H1 (cell line): ENCODE results near the gene LRRC32. TPM values are rescaled to one million over a fixed set of nuclear protein-coding genes. Genes with fewer than 3 reads are reported as not detected.

Source experiments
- CTCF ChIA-PET: fragments of 300-600 bp; sonication (Branson Sonifier 250); formaldehyde crosslinking; loops from one replicate; lab custom pipeline; 2021; ENCODE audit not compliant: partially characterized antibody; lab: Charles Lee
- POLR2A ChIA-PET: fragments of 300-600 bp; sonication (Branson Sonifier 250); formaldehyde crosslinking; loops from one replicate; lab custom pipeline; 2021; ENCODE audit warnings: inconsistent platforms; ENCODE audit not compliant: partially characterized antibody; lab: Charles Lee
- DNase-seq, 2 experiments: peaks; one replicate each; pipeline versions ENCODE4 v3.0.0 to v3.0.0-alpha.2; 2010 to 2022; ENCODE audit warnings: low spot score in 2 of 2, low read depth in 1 of 2, mixed read lengths in 1 of 2
- FAIRE-seq: peaks from 2 replicates; lab custom pipeline; 2011; peaks lifted over from hg19 to GRCh38; lab: Jason Lieb, UNC
- H2AFZ ChIP-seq: 2 replicates; pipeline ENCODE4 v1.8.1; 2012; ENCODE audit warnings: low read length, inconsistent platforms
- H2AK5ac ChIP-seq: 2 replicates; pipeline ENCODE4 v1.6.1; 2013; ENCODE audit warnings: low read depth, low read length
- H2BK120ac ChIP-seq: replicated peaks from 2 replicates; pipeline ENCODE3; 2013; ENCODE audit warnings: low read depth, low read length, inconsistent platforms
- H2BK12ac ChIP-seq: 2 replicates; pipeline ENCODE4 v1.6.1; 2013; ENCODE audit warnings: low read depth, low read length
- H2BK15ac ChIP-seq: 2 replicates; pipeline ENCODE4 v1.6.1; 2013; ENCODE audit warnings: low read length
- H2BK20ac ChIP-seq: 2 replicates; pipeline ENCODE4 v1.6.1; 2013; ENCODE audit warnings: low read length
- H2BK5ac ChIP-seq: 2 replicates; pipeline ENCODE4 v1.6.1; 2013; ENCODE audit warnings: low read depth, low read length
- H3K14ac ChIP-seq: 2 replicates; pipeline ENCODE4 v1.6.1; 2013; ENCODE audit warnings: inconsistent platforms; ENCODE audit not compliant: insufficient read length
- H3K18ac ChIP-seq: 2 replicates; pipeline ENCODE4 v1.6.1; 2013; ENCODE audit warnings: low read length; ENCODE audit errors: extremely low read depth
- H3K23ac ChIP-seq: 2 replicates; pipeline ENCODE4 v1.6.1; 2013; ENCODE audit warnings: inconsistent platforms; ENCODE audit not compliant: insufficient read length
- H3K23me2 ChIP-seq: 2 replicates; pipeline ENCODE4 v1.6.1; 2013; ENCODE audit warnings: low read depth, low read length
- H3K27ac ChIP-seq: 2 replicates; pipeline ENCODE4 v1.6.1; 2011; ENCODE audit warnings: low read depth, low read length, inconsistent platforms
- H3K27me3 ChIP-seq, 4 experiments: replicated peaks in 1 of 4; 1 replicate in 1 of 4; 2 replicates in 3 of 4; pipeline versions ENCODE4 v1.6.1 to v1.8.1; 2011 to 2013; ENCODE audit warnings: low read length in 3 of 4, mild to moderate bottlenecking in 3 of 4, inconsistent platforms in 2 of 4, mixed read lengths in 2 of 4, moderate library complexity in 1 of 4; ENCODE audit not compliant: control insufficient read depth in 3 of 4, insufficient read depth in 3 of 4; ENCODE audit errors: extremely low read depth in 1 of 4
- H3K36me3 ChIP-seq, 4 experiments: 2 replicates each; pipeline versions ENCODE4 v1.6.1 to v1.8.1; 2011 to 2013; ENCODE audit warnings: mild to moderate bottlenecking in 4 of 4, low read length in 3 of 4, moderate library complexity in 2 of 4, control low read depth in 1 of 4, inconsistent platforms in 1 of 4; ENCODE audit not compliant: insufficient read depth in 4 of 4, control insufficient read depth in 2 of 4
- H3K4ac ChIP-seq: replicated peaks from 2 replicates; pipeline ENCODE3; 2013; ENCODE audit warnings: low read length, low read depth, mixed read lengths, inconsistent platforms; ENCODE audit not compliant: insufficient read length
- H3K4me1 ChIP-seq, 4 experiments: replicated peaks in 1 of 4; 1 replicate in 1 of 4; 2 replicates in 3 of 4; pipeline versions ENCODE4 v1.6.1 to v1.8.1; 2011 to 2013; ENCODE audit warnings: low read length in 3 of 4, inconsistent platforms in 2 of 4, mixed read lengths in 1 of 4; ENCODE audit not compliant: insufficient read depth in 4 of 4, control insufficient read depth in 3 of 4
- H3K4me2 ChIP-seq, 2 experiments: 2 replicates each; pipeline versions ENCODE4 v1.6.1 to v1.8.1; 2011 to 2013; ENCODE audit warnings: low read depth in 2 of 2, low read length in 2 of 2, control low read depth in 1 of 2, inconsistent platforms in 1 of 2, mild to moderate bottlenecking in 1 of 2; ENCODE audit not compliant: insufficient read depth in 1 of 2
- H3K4me3 ChIP-seq, 4 experiments: fragments of 200-600, 300-600 bp in 1 of 4; sonication (generic), shearing (Covaris generic), sonication (Bioruptor Twin) in 1 of 4; 2 replicates each; pipeline versions ENCODE4 v1.5.1 to v1.8.1; 2011 to 2016; ENCODE audit warnings: low read length in 4 of 4, low read depth in 3 of 4, control low read depth in 2 of 4, inconsistent platforms in 2 of 4, mild to moderate bottlenecking in 2 of 4, mixed read lengths in 1 of 4, moderate library complexity in 1 of 4; ENCODE audit not compliant: insufficient read depth in 2 of 4; ENCODE audit errors: extremely low read depth in 1 of 4
- H3K56ac ChIP-seq: replicated peaks from 2 replicates; pipeline ENCODE3; 2013; ENCODE audit warnings: low read depth, mild to moderate bottlenecking, mixed read lengths, low read length, inconsistent platforms; ENCODE audit not compliant: insufficient read length
- H3K79me1 ChIP-seq: 2 replicates; pipeline ENCODE4 v1.6.1; 2013; ENCODE audit warnings: low read depth, low read length, control low read depth
- H3K79me2 ChIP-seq, 2 experiments: 2 replicates each; pipeline versions ENCODE4 v1.6.1 to v1.8.1; 2012 to 2013; ENCODE audit warnings: low read length in 2 of 2, mild to moderate bottlenecking in 2 of 2, inconsistent platforms in 1 of 2; ENCODE audit not compliant: insufficient read depth in 2 of 2, control insufficient read depth in 1 of 2
- H3K9ac ChIP-seq, 4 experiments: replicated peaks in 1 of 4; 1 replicate in 1 of 4; 2 replicates in 3 of 4; pipeline versions ENCODE4 v1.6.1 to v1.8.1; 2011 to 2013; ENCODE audit warnings: low read depth in 3 of 4, low read length in 3 of 4, control low read depth in 2 of 4, mild to moderate bottlenecking in 2 of 4, moderate library complexity in 2 of 4, inconsistent platforms in 1 of 4; ENCODE audit errors: extremely low read depth in 1 of 4
- H3K9me3 ChIP-seq, 2 experiments: 2 replicates each; pipeline versions ENCODE4 v1.6.1 to v1.8.1; 2012 to 2013; ENCODE audit warnings: mild to moderate bottlenecking in 2 of 2, moderate library complexity in 2 of 2, control low read depth in 1 of 2, inconsistent platforms in 1 of 2, low read depth in 1 of 2, low read length in 1 of 2, mixed read lengths in 1 of 2; ENCODE audit not compliant: insufficient read depth in 2 of 2
- H4K20me1 ChIP-seq, 2 experiments: replicated peaks in 1 of 2; 2 replicates each; pipeline versions ENCODE3 to v1.8.1; 2011 to 2013; ENCODE audit warnings: inconsistent platforms in 2 of 2, low read length in 2 of 2, mild to moderate bottlenecking in 1 of 2; ENCODE audit not compliant: insufficient read depth in 2 of 2, control insufficient read depth in 1 of 2
- H4K5ac ChIP-seq: 2 replicates; pipeline ENCODE4 v1.6.1; 2013; ENCODE audit warnings: low read length, low read depth, mixed read lengths, inconsistent platforms; ENCODE audit not compliant: insufficient read length
- H4K8ac ChIP-seq: 2 replicates; pipeline ENCODE4 v1.8.0; 2013; ENCODE audit warnings: mild to moderate bottlenecking, moderate library complexity, low read length, inconsistent platforms; ENCODE audit not compliant: insufficient read depth; ENCODE audit errors: extremely low read depth
- H4K91ac ChIP-seq: replicated peaks from 2 replicates; pipeline ENCODE3; 2013; ENCODE audit warnings: low read length, mixed read lengths, inconsistent platforms; ENCODE audit not compliant: insufficient read length
- BACH1 ChIP-seq: IDR thresholded peaks from 2 replicates; pipeline ENCODE4 v1.6.1; 2012; ENCODE audit warnings: low read length, improper control_type of control experiment
- NRF1 ChIP-seq: IDR thresholded peaks from 2 replicates; pipeline ENCODE4 v1.6.1; 2011; ENCODE audit warnings: mild to moderate bottlenecking, low read depth, low read length, improper control_type of control experiment
- RFX5 ChIP-seq: IDR thresholded peaks from 2 replicates; pipeline ENCODE4 v1.6.1; 2011; ENCODE audit warnings: low read depth, low read length, improper control_type of control experiment, borderline replicate concordance
- SIN3A ChIP-seq, 2 experiments: IDR thresholded peaks in 1 of 2; conservative IDR thresholded peaks in 1 of 2; 2 replicates each; pipeline ENCODE4 v1.6.1; 2011 to 2012; ENCODE audit warnings: low read length in 2 of 2, improper control_type of control experiment in 1 of 2, low read depth in 1 of 2, mild to moderate bottlenecking in 1 of 2
- SUZ12 ChIP-seq: fragments of 200-600 bp; sonication (generic); IDR thresholded peaks from 2 replicates; pipeline ENCODE4 v1.6.1; 2012; ENCODE audit warnings: mild to moderate bottlenecking, inconsistent platforms, low read length, moderate library complexity, mixed read lengths
- TAF7 ChIP-seq: optimal IDR thresholded peaks from 2 replicates; pipeline ENCODE3; 2011; ENCODE audit warnings: low read depth, mild to moderate bottlenecking, inconsistent platforms, low read length, moderate library complexity, borderline replicate concordance
- TBP ChIP-seq: IDR thresholded peaks from 2 replicates; pipeline ENCODE4 v1.6.1; 2011; ENCODE audit warnings: low read depth, low read length, improper control_type of control experiment
- WGBS, 2 experiments: shearing (Covaris generic) in 1 of 2; methylation state at CpG; one replicate each; pipeline versions ENCODE4 v1.1.6 to v1.1.7; 2013 to 2015; ENCODE audit warnings: low lambda C conversion rate in 2 of 2, mixed read lengths in 2 of 2, inconsistent platforms in 1 of 2, low coverage in 1 of 2, missing lambda C conversion rate in 1 of 2; ENCODE audit not compliant: insufficient replicate concordance in 2 of 2, insufficient coverage in 1 of 2, insufficient read length in 1 of 2; ENCODE audit errors: extremely low coverage in 1 of 2, missing lambda C conversion rate in 1 of 2; 5-methylcytosine and 5-hydroxymethylcytosine counted together
- polyA plus RNA-seq, 7 experiments: library from polyadenylated mRNA; depleted of rRNA in 3 of 7; stranded (reverse) in 5 of 7; unstranded in 2 of 7; fragments of >200 nt in 5 of 7; fragments of 200-250 nt in 2 of 7; gene quantifications; 1 replicate in 5 of 7; 2 replicates in 1 of 7; 4 replicates in 1 of 7; pipeline versions ENCODE4 v1.2.1 to v1.2.3, GENCODE V29; 2011 to 2013; ENCODE audit warnings: missing spikeins in 2 of 7, mixed read lengths in 2 of 7
- total RNA-seq: library from RNA; stranded (reverse); fragmentation: NEBNext Ultra II Directional; extraction: Animal tissue kit (Norgen Biotek cat#: 25700); gene quantifications from 2 replicates; pipeline ENCODE4 v1.2.1, GENCODE V29; 2021
- TF ChIP-seq, protein P1 (sequence below): IDR thresholded peaks from 2 replicates; pipeline ENCODE4 v1.6.1; 2012; ENCODE audit warnings: low read length, inconsistent platforms
- TF ChIP-seq, protein P2 (sequence below), 3 experiments: IDR thresholded peaks; 1 replicate in 2 of 3; 2 replicates in 1 of 3; pipeline versions ENCODE4 v1.5.1 to v1.6.1; 2011; ENCODE audit warnings: low read length in 3 of 3, mild to moderate bottlenecking in 3 of 3, inconsistent platforms in 2 of 3, low read depth in 1 of 3, moderate library complexity in 1 of 3; ENCODE audit not compliant: insufficient read depth in 1 of 3; ENCODE audit errors: control extremely low read depth in 1 of 3

LRRC32 gene
- total and polyA plus RNA-seq, 2 of the 8 experiments (the other 6 are each of a cell fraction or from before 2014, with no cell fraction given): 0.99 to 1.9 TPM

DNA sequence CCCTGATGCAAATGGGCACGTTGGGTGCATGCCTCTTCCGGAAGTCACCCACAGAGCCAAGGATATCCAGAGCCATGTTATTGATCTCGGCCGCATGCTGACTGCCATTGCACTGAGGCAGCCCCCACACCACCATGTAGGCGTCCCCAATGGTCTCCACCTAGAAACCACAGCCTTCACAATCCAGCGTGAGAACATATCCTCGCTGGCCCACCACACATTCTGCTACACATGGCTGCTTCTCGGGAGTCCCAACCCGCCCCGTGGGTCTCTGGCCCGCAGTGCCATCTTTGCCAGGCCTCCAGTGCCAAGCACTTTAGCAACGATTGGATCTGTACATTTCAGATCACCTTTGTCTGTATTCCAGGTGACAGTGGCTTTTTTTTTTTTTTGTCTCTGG lies 26.2 kb upstream of the LRRC32 start:
- CTCF ChIA-PET: interaction anchor here (1.6 to 4.5 kb wide), 4 partner anchors 9 to 98 kb away, joined by 7 to 39 read pairs (median 22); no protein-coding TSS in a partner anchor
- Histone ChIP-seq H3K4me2 (no peak overlapping the region), H2AFZ (no peak overlapping the region), H3K4ac (no peak overlapping the region), H3K4me1 (peaks cover 6 to 12% (median 8%) of the 10 kb centered on the region in 4 experiments), H4K20me1 (no peaks in the 10 kb centered on the region), H4K8ac (no peak overlapping the region), H3K23me2 (no peaks in the 10 kb centered on the region; the same call in 1 of the 2 replicates), H3K18ac (no peak overlapping the region), H4K91ac (no peak overlapping the region), H3K23ac (no peak overlapping the region), H3K36me3 (no peaks in the 10 kb centered on the region), H3K56ac (no peak overlapping the region), H3K27ac (no peak overlapping the region), H2BK12ac (no peak overlapping the region), H2BK5ac (no peak overlapping the region), H3K14ac (no peak overlapping the region), H4K5ac (no peak overlapping the region), H2AK5ac (no peak overlapping the region), H3K4me3 (no peak overlapping the region), H3K79me1 (no peaks in the 10 kb centered on the region), H3K79me2 (no peaks in the 10 kb centered on the region), H2BK20ac (no peak overlapping the region), H3K27me3 (no peaks in the 10 kb centered on the region), H3K9ac (no peak overlapping the region), H2BK120ac (no peak overlapping the region), H2BK15ac (no peak overlapping the region), H3K9me3 (no peaks in the 10 kb centered on the region)
- no peak for DNase-seq
- no peak for FAIRE-seq
- POLR2A ChIA-PET: no interaction called here
- WGBS, 2 experiments: 87% methylated on average over 12 of the region's 12 CpGs; no CpG with 5 or more reads in 1 of the 2 experiments
- TF ChIP-seq SUZ12: no peak
- TF ChIP-seq RFX5: no peak
- TF ChIP-seq TAF7: no peak
- TF ChIP-seq TBP: no peak
- TF ChIP-seq, protein P1, sequence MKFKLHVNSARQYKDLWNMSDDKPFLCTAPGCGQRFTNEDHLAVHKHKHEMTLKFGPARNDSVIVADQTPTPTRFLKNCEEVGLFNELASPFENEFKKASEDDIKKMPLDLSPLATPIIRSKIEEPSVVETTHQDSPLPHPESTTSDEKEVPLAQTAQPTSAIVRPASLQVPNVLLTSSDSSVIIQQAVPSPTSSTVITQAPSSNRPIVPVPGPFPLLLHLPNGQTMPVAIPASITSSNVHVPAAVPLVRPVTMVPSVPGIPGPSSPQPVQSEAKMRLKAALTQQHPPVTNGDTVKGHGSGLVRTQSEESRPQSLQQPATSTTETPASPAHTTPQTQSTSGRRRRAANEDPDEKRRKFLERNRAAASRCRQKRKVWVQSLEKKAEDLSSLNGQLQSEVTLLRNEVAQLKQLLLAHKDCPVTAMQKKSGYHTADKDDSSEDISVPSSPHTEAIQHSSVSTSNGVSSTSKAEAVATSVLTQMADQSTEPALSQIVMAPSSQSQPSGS: no peak
- TF ChIP-seq, protein P2, sequence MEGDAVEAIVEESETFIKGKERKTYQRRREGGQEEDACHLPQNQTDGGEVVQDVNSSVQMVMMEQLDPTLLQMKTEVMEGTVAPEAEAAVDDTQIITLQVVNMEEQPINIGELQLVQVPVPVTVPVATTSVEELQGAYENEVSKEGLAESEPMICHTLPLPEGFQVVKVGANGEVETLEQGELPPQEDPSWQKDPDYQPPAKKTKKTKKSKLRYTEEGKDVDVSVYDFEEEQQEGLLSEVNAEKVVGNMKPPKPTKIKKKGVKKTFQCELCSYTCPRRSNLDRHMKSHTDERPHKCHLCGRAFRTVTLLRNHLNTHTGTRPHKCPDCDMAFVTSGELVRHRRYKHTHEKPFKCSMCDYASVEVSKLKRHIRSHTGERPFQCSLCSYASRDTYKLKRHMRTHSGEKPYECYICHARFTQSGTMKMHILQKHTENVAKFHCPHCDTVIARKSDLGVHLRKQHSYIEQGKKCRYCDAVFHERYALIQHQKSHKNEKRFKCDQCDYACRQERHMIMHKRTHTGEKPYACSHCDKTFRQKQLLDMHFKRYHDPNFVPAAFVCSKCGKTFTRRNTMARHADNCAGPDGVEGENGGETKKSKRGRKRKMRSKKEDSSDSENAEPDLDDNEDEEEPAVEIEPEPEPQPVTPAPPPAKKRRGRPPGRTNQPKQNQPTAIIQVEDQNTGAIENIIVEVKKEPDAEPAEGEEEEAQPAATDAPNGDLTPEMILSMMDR (IDR thresholded peaks at IDR 0.05; ENCODE audit: control extremely low read depth in 1 of 3, insufficient read depth in 1 of 3, low read depth in 1 of 3, low read length in 3 of 3): no peak
- TF ChIP-seq NRF1: no peak
- no peak for TF ChIP-seq BACH1
- TF ChIP-seq SIN3A (conservative IDR thresholded peaks at IDR 0.05 in 1 of 2, IDR thresholded peaks at IDR 0.05 in 1 of 2; ENCODE audit: low read depth in 1 of 2, low read length in 2 of 2): no peak
